Tibial nerve (tissue), 4 donors: ENCODE data around the gene GNB3.

Source experiments
- EP300 ChIP-seq, 2 donors: sonication (generic); formaldehyde crosslinking; IDR thresholded peaks; one replicate each; pipeline ENCODE4 v1.6.1; 2017; ENCODE audit warnings: antibody characterized with exemption in 2 of 2, mild to moderate bottlenecking in 1 of 2
- POLR2A ChIP-seq, 2 donors: fragments of 450-650 bp; IDR thresholded peaks; one replicate each; pipeline ENCODE4 v1.6.1; 2017; ENCODE audit warnings: antibody characterized with exemption in 2 of 2, mild to moderate bottlenecking in 2 of 2, moderate library complexity in 2 of 2
- TF ChIP-seq, protein P1 (sequence below), 5 experiments: fragments of 200-600 bp in 3 of 5; fragments of 450-650 bp in 2 of 5; sonication (generic) in 3 of 5; IDR thresholded peaks; one replicate each; pipeline ENCODE4 v1.5.1; 2016 to 2019; ENCODE audit warnings: antibody characterized with exemption in 5 of 5, mild to moderate bottlenecking in 3 of 5, moderate library complexity in 2 of 5

DNA sequence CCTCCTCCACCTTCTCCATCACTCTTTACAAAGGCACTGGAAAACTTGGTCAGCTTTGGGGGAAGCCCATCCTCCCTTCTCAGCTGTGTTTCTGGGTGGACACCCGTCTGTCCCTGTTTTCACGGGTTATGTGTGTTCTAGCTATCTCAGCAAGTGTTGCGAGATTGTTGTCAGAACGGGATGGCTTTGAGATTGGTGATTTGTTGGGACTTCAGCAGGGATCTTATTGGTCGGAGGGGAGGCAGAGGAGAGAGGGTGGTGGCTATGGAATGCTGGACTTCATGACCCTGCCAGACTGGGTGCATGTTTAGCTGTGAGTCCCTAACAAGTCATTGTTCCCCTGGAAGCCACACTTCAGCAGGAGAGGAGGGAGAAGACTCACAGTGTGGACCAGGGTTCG is 13.3 kb downstream of the GNB3 start:
- TF ChIP-seq POLR2A (IDR thresholded peaks at IDR 0.05) (no peak), EP300 (IDR thresholded peaks at IDR 0.05) (no peak)
- TF ChIP-seq, protein P1, sequence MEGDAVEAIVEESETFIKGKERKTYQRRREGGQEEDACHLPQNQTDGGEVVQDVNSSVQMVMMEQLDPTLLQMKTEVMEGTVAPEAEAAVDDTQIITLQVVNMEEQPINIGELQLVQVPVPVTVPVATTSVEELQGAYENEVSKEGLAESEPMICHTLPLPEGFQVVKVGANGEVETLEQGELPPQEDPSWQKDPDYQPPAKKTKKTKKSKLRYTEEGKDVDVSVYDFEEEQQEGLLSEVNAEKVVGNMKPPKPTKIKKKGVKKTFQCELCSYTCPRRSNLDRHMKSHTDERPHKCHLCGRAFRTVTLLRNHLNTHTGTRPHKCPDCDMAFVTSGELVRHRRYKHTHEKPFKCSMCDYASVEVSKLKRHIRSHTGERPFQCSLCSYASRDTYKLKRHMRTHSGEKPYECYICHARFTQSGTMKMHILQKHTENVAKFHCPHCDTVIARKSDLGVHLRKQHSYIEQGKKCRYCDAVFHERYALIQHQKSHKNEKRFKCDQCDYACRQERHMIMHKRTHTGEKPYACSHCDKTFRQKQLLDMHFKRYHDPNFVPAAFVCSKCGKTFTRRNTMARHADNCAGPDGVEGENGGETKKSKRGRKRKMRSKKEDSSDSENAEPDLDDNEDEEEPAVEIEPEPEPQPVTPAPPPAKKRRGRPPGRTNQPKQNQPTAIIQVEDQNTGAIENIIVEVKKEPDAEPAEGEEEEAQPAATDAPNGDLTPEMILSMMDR (IDR thresholded peaks at IDR 0.05), result no peak
